GM19467 (cell line): ENCODE measurements around the gene CDR2L.

Source experiments
- ATAC-seq: cut with Tn5 transposase; IDR thresholded peaks from one replicate; pipeline ENCODE4 v1.9.1; 2021; ENCODE audit warnings: mild to moderate bottlenecking, moderate library complexity; ENCODE audit not compliant: unreplicated experiment

CDR2L gene

GRCh38 chr17:74987418-74987908 lies at the start of gene CDR2L:
CDR2L (plus strand) TSS chr17:74987632; CDS start chr17:74988044, 412 bp downstream.
- ATAC-seq = peak; percentile 73

- no peak for ATAC-seq
Measured at GRCh38 chr17:74938194-74938950, 49.1 kb upstream of the CDR2L start.

GRCh38 chr17:74939534-74939933 lies 47.9 kb upstream of the CDR2L start:
- no peak for ATAC-seq

GRCh38 chr17:74941128-74941725 lies 46.2 kb upstream of the CDR2L start:
- no peak for ATAC-seq

- ATAC-seq = no peak
Measured at GRCh38 chr17:74943808-74944522, 43.5 kb upstream of the CDR2L start.

GRCh38 chr17:74945543-74945942 lies 41.9 kb upstream of the CDR2L start:
- ATAC-seq = peak; percentile 46

GRCh38 chr17:74946641-74947040 lies 40.8 kb upstream of the CDR2L start:
- no peak for ATAC-seq

GRCh38 chr17:74947041-74947754 lies 40.2 kb upstream of the CDR2L start:
- ATAC-seq = no peak

GRCh38 chr17:74949455-74950115 lies 37.8 kb upstream of the CDR2L start:
- ATAC-seq = no peak

- ATAC-seq = no peak
Measured at GRCh38 chr17:74950207-74950606, 37.2 kb upstream of the CDR2L start.

GRCh38 chr17:74951065-74951464 lies 36.4 kb upstream of the CDR2L start:
- no peak for ATAC-seq

- ATAC-seq = no peak
Measured at GRCh38 chr17:74951680-74952421, 35.6 kb upstream of the CDR2L start.

GRCh38 chr17:74952431-74953133 lies 34.9 kb upstream of the CDR2L start:
- ATAC-seq = no peak

GRCh38 chr17:74953134-74953687 lies 34.2 kb upstream of the CDR2L start:
- ATAC-seq = no peak

GRCh38 chr17:74954115-74954514 lies 33.3 kb upstream of the CDR2L start:
- no peak for ATAC-seq

- no peak for ATAC-seq
Measured at GRCh38 chr17:74954665-74955421, 32.6 kb upstream of the CDR2L start.

- no peak for ATAC-seq
Measured at GRCh38 chr17:74956093-74956492, 31.3 kb upstream of the CDR2L start.
